AG10803 (cell line): Measurements from ENCODE around the gene REG1B.

Experiments used
- DNase-seq: peaks from one replicate; pipeline ENCODE4 v3.0.0; 2010; ENCODE audit warnings: low read depth
- H3K4me3 ChIP-seq: 2 replicates; pipeline ENCODE4 v1.5.1; 2011; ENCODE audit warnings: mild to moderate bottlenecking, low read length, control low read depth
- TF ChIP-seq, protein P1 (sequence below): conservative IDR thresholded peaks from 2 replicates; pipeline ENCODE4 v1.5.1; 2011; ENCODE audit warnings: mild to moderate bottlenecking, low read length, control low read depth, inconsistent platforms

Gene REG1B

DNA sequence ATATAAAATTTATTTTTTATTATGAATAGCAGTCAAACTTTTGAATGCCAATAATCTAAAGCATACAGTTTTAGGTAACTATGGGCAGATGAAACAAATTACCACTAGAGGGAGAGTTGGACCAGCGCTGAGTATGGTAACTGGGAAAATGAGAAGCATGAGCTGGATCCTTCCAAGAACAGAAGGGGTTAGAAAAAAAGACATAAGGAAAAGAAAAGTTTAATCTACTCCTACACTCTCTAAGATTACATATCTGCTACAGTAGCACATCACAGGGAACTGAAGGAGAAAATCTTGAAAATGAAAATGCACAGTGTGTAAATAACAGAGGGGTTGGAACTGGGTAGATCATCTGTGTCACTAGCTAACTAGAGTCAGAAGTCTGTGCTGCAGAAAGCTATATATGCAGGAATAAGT is 46.8 kb downstream of the REG1B start:
- no peak for DNase-seq
- TF ChIP-seq, protein P1, sequence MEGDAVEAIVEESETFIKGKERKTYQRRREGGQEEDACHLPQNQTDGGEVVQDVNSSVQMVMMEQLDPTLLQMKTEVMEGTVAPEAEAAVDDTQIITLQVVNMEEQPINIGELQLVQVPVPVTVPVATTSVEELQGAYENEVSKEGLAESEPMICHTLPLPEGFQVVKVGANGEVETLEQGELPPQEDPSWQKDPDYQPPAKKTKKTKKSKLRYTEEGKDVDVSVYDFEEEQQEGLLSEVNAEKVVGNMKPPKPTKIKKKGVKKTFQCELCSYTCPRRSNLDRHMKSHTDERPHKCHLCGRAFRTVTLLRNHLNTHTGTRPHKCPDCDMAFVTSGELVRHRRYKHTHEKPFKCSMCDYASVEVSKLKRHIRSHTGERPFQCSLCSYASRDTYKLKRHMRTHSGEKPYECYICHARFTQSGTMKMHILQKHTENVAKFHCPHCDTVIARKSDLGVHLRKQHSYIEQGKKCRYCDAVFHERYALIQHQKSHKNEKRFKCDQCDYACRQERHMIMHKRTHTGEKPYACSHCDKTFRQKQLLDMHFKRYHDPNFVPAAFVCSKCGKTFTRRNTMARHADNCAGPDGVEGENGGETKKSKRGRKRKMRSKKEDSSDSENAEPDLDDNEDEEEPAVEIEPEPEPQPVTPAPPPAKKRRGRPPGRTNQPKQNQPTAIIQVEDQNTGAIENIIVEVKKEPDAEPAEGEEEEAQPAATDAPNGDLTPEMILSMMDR, result no peak
- no peak overlapping the region for H3K4me3 ChIP-seq

DNA sequence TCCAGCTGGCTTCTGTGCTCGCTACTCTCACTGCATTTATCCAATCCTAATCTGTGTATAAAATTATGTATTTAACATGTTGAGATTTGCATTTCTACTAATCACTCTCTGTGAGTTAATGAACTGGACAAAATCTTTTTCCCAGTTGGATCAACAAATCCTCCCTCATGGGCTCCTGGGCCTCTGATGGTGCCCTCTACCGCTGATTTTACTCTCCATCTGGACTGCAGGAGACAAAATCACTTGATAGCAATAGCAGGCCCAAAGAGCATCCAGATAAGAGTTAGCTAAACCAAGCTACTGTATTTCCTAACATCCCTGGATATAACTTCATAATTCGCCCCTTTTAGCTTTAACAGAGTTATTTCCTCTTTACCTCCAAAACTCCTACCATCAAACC is 47.8 kb downstream of the REG1B start:
- DNase-seq, result no peak
- TF ChIP-seq, protein P1, result no peak
- H3K4me3 ChIP-seq, result no peak overlapping the region
